Measurements from ENCODE around the gene LZTR1. TPM values are rescaled to one million over a fixed set of nuclear protein-coding genes. Genes with fewer than 3 reads are reported as not detected.

Gene LZTR1
- total and polyA plus RNA-seq, 2 of the 8 experiments (the other 6 are each of a cell fraction or from before 2014, with no cell fraction given): 22.3 to 31.0 TPM

DNA sequence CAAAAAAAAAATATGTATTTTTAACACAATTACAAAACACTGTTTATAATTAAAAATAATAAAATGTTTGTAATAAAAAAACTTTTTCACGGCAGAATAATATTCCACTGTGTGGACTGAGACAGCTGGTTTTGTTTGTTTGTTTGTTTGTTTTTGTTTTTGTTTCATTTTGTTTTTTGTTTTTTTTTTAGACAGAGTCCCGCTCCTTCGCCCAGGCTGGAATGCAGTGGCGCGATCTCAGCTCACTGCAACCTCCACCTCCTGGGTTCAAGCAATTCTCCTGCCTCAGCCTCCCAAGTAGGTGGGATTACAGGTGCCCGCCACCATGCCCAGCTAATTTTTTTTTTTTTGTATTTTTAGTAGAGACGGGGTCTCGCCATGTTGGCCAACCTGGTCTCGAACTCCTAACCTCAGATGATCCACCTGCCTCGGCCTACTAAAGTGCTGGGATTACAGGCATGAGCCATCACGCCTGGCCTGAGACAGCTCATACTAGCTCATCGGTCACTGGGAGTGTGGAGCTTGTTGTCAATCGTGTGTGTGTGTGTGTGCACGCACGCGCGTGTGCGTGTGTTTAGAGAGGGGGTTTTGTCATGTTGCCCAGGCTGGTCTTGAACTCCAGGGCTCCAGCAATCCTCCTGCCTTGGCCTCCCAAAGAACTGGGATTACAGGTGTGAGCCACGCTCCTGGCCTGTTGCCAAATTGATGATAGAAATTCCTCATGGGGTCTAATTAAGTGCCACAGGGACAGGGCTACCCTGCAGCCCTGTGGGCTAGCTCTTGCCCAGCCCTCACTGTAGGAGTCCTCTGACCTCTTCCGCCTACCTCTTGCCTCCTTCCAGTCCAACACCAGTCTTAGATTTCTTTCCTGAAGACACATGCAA lies 22.3 kb upstream of the LZTR1 start (continued):
- TF ChIP-seq GABPA (IDR thresholded peaks at IDR 0.05; ENCODE audit: borderline replicate concordance, insufficient read depth, low read length) (no peak), FOSL1 (IDR thresholded peaks at IDR 0.05; ENCODE audit: insufficient read depth, low read depth, low read length) (no peak), PHF8 (conservative IDR thresholded peaks at IDR 0.05; ENCODE audit: low read depth, low read length) (no peak)
